Dendritic cell treated with granulocyte-macrophage colony-stimulating factor and Interleukin-4, amounts not matched to agents 40 ng/mL and 50 ng/mL, for 4 days (primary cell): ENCODE data around the gene GPRIN3.

Experiments used
- H3K27ac Mint-ChIP-seq: one replicate; pipeline ENCODE4 v1.8.0; 2022; ENCODE audit warnings: mild to moderate bottlenecking, mixed read lengths
- H3K27me3 Mint-ChIP-seq: one replicate; pipeline ENCODE4 v1.8.0; 2022; ENCODE audit warnings: mild to moderate bottlenecking, mixed read lengths
- H3K36me3 Mint-ChIP-seq: one replicate; pipeline ENCODE4 v1.8.0; 2022; ENCODE audit warnings: low read depth, mixed read lengths
- H3K4me1 Mint-ChIP-seq: one replicate; pipeline ENCODE4 v1.8.0; 2022; ENCODE audit warnings: low read depth, mixed read lengths
- H3K4me3 Mint-ChIP-seq: one replicate; pipeline ENCODE4 v1.8.0; 2022; ENCODE audit warnings: mild to moderate bottlenecking, moderate library complexity, mixed read lengths
- H3K9me3 Mint-ChIP-seq: one replicate; pipeline ENCODE4 v1.8.0; 2022; ENCODE audit warnings: mixed read lengths
- intact Hi-C: fragments of 100-400 bp; cut with micrococcal nuclease; formaldehyde crosslinking; loops from one replicate; pipeline ENCODE4 v1.15.0; 2022

GPRIN3 gene

DNA sequence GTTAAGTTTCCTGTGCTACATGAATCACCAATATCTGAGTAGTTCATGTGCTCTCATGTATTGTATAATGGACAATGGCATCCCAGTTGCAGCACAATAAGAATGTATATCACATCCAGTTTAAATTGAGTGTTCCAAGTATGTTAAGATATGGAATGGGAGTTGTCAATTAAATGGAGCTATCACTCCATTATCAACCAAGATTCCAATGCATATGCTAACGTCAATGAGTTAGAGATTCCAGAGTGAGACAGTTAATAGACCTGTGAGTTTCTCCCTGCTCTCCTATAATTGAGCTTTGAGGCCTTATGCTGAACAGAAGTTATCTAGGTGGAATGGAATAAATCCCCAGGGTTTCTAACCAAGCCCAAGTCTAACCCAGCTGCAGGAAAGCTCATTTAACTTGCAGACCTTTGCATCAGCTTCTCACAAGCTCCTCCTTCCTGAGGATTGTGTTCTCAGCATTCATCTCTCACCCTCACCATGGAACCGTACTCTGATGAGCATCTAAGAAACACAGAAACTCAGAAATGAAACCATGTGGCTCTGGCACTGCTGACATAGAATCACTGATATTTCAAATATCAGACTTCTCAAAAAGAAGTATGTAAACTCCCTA is 111.4 kb downstream of the GPRIN3 start:
- Mint-ChIP-seq H3K27me3 (no peaks in the 10 kb centered on the region), H3K4me1 (no peaks in the 10 kb centered on the region), H3K9me3 (peaks cover under 1% of the 10 kb centered on the region), H3K27ac (no peak overlapping the region), H3K36me3 (no peaks in the 10 kb centered on the region), H3K4me3 (no peak overlapping the region)
- intact Hi-C loops, result no loop called here

DNA sequence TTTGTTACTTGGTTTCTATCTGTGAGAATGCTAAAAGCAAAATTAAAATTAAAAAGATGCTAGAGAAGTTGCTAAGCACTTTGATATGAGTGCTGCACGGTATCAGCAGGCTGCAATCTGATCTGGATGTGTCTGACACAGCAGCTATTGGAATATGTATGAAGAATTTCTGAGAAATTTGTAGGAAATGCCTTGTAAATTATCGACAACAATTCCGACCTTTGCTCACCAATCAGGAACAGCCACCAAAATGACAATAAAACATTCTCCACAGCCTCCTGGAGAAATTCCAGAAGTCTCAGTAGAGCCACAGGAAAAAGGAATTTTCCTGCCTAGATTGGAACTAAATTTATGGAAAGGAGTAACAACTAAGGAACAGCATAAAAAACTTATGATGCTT is 113.8 kb downstream of the GPRIN3 start:
- H3K27ac Mint-ChIP-seq, result no peak overlapping the region
- intact Hi-C loops, result no loop called here
- no peaks in the 10 kb centered on the region for H3K36me3 Mint-ChIP-seq
- no peak overlapping the region for H3K4me3 Mint-ChIP-seq
- no peaks in the 10 kb centered on the region for H3K4me1 Mint-ChIP-seq
- H3K27me3 Mint-ChIP-seq, result no peaks in the 10 kb centered on the region
- H3K9me3 Mint-ChIP-seq, result no peaks in the 10 kb centered on the region
